ENCODE data around the gene TMEM98.
"Not testable (repeated sequence)": the region's sequence is repeated elsewhere in the genome, so short reads cannot be mapped to it uniquely, and the experiment has no call there.

TMEM98 gene

DNA sequence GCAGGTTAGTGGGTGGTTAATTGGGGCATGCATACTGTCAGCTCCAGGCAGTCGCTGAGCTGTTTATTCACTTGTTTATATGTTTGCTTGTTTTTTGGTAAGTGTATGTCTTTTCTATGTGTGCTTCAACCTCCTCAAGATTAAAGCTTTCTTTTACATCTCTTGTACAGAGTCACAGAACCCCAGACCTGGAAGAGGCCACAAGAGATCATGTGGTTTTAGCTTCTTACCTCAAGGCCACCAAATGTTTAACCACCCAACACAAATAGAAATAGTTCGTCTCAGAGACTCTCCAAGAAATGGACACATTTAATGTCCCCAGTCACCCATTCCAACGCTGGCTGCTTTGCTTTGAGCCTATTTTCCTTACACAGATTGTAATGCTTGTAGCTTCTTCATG lies 11.8 kb upstream of the TMEM98 start:
- no peak for DNase-seq

DNA sequence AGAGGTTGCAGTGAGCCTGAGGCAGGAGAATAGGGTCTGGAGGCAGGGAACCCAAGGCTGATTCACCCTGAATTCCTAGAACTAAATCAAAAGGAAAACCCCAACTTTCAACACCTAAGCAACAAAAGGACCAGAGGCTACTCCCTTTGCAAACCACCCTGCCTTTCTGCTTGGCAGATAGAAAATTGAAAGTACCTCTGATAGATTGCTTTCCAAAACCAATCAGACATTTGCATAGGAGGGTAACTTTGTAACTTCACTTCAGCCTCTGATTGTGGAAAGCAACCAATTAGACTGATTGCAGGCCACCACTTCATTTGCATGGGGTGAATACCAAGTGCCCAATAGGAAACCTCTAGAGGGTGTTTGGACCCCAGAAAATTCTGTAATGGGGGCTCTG lies 10.9 kb upstream of the TMEM98 start:
- no peak for DNase-seq

DNA sequence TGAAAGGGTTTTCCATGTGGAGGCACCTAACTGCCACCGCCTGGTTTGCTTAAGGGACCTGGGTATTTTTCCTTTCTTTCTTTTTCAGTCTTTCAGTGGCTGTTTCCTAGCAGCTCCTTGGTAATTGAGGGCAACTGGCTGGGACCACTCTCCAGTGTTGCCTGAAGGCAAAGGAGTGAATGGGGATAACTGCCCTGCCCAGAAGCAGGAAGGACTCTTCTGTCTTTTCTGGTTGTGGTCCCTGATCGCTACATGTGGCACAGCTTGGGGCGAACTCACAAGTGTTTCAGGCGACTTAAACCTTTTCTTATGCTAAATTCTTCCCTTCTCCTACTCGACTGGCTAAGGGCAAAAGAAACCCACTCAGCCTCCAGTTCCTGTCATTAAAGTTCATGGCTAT lies 10.1 kb upstream of the TMEM98 start:
- DNase-seq, result no peak

DNA sequence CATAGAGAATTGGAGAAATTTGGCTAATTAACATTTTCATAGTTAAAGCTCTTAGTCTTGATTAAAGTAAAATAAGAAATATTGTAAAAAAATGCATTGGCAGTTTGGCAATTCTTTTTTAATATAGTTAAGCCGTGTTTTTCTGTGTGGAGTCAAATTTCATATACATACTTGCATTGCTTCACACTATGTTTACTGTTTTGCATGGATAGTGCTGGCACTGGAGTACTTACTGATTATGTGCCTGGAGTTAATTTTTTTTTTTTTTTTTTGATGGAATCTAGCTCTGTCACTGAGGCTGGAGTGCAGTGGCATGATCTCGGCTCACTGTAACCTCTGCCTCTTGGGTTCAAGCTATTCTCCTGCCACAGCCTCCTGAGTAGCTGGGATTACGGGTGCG lies 8.1 kb upstream of the TMEM98 start:
- not testable (repeated sequence) for DNase-seq

DNA sequence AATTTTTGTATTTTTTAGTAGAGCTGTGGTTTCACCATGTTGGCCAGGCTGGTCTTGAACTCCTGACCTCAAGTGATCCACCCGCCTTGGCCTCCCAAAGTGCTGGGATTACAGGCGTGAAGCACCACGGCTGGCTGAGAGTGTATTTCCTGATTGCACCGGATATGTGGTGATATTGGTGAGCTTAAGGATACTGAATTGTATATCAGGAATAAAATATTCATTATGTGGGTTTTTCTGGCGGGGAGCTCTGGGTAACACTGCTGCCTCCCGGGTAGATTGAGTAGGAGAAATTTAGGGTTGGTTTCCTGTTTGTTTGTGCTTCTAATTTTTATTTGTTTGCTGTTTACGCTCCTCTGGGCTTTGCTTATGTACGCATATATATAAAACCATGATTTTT lies 7.7 kb upstream of the TMEM98 start:
- no peak for DNase-seq

DNA sequence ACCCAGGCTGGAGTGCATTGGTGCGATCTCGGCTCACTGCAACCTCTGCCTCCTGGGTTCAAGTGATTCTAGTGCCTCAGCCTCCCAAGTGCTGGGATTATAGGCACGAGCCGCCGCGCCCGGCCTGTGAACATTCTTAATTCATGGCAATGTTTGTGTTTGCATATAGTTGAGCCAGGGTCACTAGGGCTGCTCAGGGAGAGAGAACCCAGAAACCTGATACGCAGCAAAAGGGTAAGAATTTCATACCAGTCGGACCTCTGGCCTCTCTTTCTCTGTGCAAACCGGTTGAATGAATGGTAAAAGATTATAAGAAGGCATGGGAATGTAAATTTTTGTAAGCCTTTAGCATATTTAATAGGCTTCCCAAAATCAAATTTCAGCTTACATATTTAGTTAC lies 6.9 kb upstream of the TMEM98 start:
- DNase-seq, result no peak

DNA sequence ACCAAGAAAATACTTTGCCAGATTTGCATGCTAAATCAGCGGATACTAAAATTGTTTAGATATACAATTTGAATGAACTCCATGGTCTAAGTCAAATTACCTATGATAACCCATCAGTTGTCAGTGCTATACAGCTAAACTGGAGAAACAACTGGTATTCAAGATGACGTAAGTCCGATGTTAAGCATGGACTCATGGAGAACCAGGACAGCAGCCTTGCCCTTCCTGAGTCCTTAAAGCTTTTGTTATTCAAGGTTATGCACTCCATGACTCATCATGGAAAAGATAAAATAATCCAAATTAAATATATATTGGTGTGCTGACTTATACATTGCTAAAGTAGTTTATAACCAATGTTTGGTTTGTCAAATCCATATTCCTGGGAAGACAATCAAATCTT lies 4.0 kb upstream of the TMEM98 start:
- not testable (repeated sequence) for DNase-seq

DNA sequence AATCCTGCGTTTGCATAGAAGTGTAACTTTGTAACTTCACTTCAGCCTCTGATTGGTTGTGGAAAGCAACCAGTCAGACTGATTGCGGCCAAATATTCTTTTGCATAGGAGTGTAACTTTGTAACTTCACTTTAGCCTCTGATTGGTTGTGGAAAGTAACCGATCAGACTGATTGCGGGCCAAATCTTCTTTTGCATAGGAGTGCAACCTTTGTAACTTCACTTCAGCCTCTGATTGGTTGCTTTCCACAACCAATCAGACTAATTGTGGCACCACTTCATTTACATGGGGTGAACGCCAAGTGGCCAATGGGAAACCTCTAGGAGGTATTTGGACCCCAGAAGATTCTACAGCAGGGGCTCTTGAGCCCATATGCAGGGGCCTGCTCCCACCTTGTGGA lies 1.8 kb upstream of the TMEM98 start:
- DNase-seq, result no peak

DNA sequence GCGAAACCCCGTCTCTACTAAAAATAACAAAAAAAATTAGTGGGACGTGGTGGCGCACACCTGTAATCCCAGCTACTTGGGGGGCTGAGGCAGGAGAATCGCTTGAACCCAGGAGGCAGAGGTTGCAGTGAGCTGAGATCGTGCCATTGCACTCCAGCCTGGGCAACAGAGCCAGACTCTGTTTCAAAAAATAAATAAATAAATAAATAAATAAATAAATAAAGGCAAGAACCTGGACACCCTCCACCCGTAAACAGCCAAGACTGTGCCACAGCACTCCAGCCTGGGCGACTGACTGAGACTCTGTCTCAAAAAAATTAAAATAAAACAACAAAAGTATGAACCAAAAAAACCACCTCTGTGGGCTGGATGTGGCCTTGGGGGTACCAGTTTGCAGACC lies 1.2 kb upstream of the TMEM98 start:
- DNase-seq, result not testable (repeated sequence)

DNA sequence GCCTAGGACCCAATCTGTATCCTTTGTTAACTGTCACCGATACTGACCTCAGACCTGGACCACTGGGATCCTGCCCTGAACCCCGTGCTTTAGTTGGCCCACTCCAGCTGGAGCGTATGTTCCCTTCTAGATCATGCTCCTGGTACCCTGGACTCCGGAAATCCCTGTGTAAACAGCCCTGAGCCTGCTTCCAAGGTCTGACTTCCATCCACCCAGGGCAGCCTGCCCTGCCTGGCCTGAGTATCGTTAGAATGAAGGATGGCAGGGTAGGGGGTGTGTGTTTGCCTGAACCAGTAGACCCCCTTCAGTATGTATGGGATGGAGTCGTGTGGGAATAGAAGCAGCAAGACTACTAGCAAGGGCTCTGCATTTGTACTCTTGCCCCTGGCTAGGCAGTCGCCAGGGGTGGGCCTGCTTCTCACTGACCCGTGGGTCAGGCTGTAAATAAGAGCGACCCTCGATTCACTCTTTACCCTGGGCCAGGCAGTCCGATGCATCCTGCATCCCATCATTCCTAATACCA lies 691 bp upstream of the TMEM98 start:
- no peak for DNase-seq

DNA sequence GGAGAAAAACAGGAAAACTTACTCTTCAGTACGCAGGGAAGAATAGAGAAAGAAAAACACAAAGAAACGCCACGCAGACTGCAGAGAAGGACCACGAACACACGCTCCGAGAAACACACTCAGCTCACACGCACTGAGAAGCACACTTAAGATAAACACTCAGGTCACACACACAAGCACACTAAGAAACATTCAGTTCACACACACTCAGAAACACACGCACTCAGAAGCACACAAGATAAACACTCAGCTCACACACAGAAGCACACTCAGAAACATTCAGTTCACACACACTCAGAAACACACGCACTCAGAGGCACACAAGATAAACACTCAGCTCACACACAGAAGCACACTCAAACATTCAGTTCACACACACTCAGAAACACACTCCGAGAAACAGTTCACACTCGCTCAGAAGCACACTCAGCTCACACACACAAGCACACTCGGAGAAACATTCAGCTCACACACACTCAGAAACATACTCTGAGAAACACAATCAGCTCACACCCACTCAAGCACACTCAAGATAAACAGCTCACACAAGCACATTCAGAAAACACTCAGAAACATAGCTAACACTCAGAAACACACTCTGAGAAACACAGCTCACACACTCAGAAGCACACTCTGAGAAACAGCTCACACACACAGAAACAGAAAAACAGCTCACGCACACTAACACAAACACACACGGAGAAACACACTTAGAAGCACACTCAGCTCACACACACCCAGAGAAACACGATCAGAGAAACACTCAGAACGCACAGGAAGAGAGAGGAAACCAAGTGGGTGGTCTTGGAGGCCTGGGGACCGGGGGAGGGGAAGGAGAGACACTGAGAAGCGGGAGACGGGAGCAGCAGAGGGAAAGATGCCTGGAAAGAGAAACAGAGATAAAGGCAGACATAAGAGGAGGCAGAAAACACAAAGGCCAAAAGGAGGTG lies 908 bp downstream of the TMEM98 start:
- no peak for DNase-seq

DNA sequence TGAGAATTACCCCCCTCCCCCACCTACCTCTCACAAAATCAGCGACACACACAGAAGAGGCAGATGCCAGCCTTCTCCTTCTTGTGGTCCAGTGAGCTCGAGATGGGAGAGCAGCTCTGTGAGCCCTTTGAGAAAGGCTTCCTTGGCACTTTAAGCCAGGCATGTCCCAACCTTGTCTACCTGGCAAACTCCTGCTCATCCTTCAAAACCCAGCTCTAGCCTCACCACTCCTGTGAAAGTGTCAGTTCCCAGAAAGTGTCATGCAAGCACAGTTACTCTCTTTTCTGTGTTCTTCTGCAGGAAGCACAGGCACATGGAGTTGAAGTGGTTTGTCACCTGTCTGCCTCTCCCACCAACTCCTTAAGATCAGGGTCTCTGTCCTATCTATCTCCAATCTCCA lies 1.6 kb downstream of the TMEM98 start:
- DNase-seq, result no peak

DNA sequence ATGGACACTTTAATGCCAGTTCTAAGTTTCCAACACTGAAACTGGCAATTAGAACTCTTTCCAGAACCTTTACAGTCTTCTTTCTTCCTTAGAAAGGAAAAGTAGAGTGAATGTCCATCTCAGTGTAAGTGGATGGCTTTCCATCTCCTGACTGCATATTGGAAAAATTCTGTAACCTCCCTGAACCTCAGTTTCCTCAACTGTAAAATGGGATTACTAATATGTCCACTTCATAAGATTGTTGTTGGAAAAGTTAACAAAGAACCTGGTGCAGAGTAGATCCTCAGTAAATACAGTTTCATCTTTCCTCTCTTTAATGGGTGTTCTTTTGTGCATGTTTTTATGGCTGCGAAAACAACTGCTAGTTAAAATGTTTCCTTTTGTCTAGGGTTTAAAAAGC lies 2.6 kb downstream of the TMEM98 start:
- DNase-seq, result no peak

DNA sequence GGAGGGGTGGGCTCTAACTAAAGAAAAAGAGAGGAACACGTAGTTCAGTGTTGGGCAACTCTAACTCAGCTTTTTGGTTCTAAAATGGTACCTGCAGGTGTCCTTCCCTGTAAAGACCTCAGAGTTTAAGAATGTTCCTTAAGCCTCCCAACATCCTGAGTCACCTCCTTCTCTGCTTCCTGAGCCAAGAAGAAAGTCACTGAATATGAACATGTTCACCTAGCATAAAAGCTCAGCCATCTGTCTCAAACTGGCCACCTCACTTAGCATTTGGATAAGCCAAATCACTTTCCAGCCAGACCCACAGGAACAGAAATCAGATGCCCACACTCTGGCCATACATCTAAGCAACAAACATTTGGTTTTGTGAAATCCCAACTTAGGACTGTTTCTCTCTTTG lies 3.7 kb downstream of the TMEM98 start:
- no peak for DNase-seq

DNA sequence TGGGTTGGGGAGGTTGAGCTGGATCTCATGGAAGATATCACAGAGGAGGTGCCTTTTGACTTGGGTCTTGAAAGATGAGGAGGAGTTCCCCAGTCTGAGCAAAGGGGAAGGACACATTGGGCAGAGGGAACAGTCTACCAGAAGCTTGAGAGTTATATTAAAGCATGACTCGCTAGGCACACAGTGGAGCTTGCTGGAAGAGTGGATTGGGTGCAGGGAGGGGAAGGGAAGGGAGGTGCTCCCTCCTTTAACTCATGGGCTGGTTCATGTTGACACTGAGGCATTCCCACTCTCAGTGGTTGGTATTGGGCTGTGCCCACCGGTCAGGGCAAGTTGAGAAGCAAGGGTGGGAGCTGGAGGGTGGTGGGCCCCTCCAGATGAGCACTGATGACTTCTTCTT lies 5.9 kb downstream of the TMEM98 start:
- DNase-seq, result no peak

DNA sequence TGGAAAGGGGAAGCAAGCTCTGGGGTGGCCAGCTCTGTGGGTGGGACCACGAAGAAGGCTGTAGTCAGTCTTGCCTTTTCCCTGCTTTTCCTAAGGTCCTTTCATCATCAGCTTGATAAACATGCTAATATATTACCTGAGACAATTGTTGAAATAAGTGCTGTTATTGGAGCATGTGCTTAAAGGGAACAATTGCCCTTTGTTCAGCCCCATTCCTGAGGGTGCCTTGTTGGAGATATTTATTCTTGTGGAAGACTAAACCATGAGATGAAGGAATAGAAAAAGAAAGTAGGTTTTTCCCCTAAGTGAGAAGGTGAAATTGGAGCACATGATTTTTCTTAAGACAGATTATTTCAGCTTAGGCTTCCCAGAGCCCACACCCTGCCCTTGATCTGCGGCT lies 7.8 kb downstream of the TMEM98 start:
- DNase-seq, result no peak

DNA sequence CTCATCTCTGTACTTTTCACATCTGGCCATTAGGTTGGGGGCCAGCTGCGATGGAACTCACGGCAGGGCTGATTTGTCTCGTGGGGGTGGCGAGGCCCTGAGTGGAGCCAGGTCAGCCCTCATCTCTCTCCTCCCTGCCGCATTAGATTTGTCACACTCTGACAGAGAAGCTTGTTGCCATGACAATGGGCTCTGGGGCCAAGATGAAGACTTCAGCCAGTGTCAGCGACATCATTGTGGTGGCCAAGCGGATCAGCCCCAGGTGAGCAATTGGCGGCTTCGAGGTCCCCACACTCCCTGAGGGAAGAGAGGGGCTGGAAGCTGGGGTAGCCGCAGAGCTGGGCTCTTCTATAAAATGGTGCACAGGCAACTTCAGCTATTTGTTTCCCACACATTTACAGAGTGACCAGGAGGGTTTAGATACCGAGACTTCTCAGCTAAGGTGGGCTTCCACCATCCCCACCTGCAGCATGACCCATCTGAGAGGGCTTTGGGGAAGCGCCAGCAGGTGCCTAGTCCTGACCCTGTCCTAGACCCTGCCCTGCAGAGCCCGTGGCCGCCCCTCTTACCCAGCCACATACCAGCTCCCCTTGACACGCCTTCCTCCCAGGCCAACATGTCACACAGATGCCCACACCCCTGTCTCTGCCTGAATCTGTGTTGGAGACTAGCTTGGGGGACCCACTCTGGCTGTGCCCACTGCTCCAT lies 8.4 kb downstream of the TMEM98 start:
- no peak for DNase-seq

DNA sequence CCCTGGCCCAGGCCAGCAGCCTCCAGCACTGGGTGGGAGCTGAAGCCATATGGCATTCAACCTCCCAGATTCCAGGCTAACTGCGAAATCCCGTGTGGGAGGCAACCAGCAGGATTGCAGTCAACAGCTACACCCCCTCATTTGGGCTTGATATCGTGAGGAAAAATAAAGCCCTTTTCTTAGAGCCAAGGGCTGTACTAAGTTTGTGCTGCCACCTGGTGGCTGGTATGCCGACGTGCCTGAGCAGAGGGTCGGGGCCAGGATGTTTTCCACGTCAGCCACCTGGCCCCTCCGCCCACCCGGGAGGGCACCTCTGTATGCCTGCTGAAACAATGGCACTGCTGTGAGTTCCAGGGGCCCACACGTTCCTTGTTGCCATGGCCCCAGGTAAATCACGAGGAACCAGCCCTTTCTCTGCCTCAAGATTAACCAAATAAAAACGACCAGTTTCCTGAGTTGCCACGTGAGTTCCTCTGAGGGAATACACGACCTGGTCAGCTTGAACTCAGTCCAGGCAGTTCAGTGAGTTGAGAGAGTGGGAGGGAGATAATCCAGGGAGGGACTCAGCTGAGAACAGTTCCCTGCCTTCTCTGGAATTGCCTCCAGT lies 9.0 kb downstream of the TMEM98 start:
- DNase-seq, result peak; percentile 67

DNA sequence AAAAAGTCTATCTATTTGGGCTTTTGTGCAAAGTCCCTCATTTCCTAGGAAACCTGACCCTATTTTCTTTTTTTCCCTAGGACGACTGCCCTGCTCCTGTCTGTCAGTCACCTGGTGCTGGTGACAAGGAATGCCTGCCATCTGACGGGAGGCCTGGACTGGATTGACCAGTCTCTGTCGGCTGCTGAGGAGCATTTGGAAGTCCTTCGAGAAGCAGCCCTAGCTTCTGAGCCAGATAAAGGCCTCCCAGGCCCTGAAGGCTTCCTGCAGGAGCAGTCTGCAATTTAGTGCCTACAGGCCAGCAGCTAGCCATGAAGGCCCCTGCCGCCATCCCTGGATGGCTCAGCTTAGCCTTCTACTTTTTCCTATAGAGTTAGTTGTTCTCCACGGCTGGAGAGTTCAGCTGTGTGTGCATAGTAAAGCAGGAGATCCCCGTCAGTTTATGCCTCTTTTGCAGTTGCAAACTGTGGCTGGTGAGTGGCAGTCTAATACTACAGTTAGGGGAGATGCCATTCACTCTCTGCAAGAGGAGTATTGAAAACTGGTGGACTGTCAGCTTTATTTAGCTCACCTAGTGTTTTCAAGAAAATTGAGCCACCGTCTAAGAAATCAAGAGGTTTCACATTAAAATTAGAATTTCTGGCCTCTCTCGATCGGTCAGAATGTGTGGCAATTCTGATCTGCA lies 12.9 kb downstream of the TMEM98 start:
- DNase-seq, result no peak

DNA sequence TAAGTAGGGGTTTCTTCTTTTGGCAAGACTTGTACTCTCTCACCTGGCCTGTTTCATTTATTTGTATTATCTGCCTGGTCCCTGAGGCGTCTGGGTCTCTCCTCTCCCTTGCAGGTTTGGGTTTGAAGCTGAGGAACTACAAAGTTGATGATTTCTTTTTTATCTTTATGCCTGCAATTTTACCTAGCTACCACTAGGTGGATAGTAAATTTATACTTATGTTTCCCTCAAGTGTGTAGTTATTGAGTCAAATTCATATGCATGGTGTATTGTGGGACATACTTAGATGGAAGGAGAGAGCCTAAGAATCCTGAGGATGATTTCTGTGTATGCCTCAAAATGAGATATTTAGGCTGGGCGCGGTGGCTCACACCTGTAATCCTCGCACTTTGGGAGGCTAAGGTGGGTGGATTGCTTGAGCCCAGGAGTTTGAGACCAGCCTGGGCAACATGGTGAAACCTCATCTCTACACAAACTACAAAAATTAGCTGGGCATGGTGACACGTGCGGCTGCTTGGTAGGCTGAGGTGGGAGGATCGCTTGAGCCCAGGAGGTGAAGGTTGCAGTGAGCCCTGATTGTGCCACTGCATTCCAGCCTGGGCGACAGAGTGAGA lies 13.6 kb downstream of the TMEM98 start:
- DNase-seq, result no peak

DNA sequence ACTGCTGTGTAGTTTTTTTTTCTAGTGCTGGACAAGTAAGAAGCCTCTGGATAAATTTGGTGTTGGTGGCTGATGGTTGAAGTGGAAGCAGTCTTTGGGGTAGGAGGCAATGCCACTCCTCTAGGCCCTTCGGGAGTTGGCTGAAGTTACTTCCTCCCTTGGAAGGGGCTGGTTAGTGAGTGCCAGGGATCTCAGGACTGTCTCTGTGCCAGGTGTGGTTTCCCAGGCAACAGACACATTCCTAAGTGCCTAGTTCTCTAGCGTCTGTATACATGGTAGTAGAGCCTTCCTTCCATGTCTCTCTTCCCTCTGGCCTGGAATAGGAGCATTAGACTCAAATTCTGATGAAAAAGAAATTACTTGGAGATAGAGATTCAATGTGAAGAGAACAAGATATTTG lies 15.3 kb downstream of the TMEM98 start:
- no peak for DNase-seq

DNA sequence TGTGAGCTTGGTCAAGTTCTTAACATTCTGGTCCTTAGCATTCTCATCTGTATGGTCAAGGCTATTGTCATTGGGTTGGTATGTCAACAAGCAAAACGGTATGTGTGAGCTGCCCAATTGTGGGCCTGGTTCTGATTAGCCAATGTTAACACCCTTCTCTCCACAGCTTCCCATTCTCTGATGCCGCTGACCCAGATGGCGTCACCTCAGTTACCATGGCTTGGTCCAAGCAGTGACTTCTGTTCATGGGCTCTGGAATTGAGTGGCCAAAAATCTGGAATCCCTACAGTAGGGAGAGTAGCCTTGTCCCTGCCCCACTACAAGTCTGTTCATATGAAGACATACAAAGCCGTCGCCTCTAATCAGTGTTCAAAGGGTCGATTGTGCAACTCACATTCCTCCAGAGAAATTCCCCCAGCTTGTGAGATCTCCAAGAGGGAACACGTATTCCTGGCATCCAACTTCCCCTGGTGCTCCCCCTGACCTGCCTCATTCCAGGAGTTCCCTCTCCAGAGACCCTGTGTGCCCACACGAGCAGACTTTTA lies 15.8 kb downstream of the TMEM98 start:
- DNase-seq, result no peak

Measured in stimulated activated CD4-positive, alpha-beta T cell treated with anti-CD3 and anti-CD28 coated beads, Interleukin-4, amount 100 ng/mL, for 1 hour (primary cell).